Vagina (tissue), 2 donors: ENCODE results near the gene IL19. TPM values are rescaled to one million over a fixed set of nuclear protein-coding genes. Genes with fewer than 3 reads are reported as not detected.

Experiments used
- DNase-seq, 2 donors: peaks; one replicate each; pipeline ENCODE4 v3.0.0-alpha.2; 2017; ENCODE audit errors: extremely low spot score in 2 of 2
- H3K27ac ChIP-seq: fragments of 200-600 bp; sonication (generic); one replicate; pipeline ENCODE4 v1.5.1; 2019
- H3K27me3 ChIP-seq: fragments of 200-600 bp; sonication (generic); one replicate; pipeline ENCODE4 v1.5.1; 2019
- H3K36me3 ChIP-seq, 2 donors: fragments of 200-600 bp; sonication (generic); one replicate each; pipeline ENCODE4 v1.5.1; 2017 to 2019
- H3K4me1 ChIP-seq: fragments of 200-600 bp; sonication (generic); one replicate; pipeline ENCODE4 v1.5.1; 2019
- H3K4me3 ChIP-seq, 2 donors: fragments of 200-600 bp; sonication (generic); 1 replicate in 1 of 2; 2 replicates in 1 of 2; pipeline ENCODE4 v1.5.1; 2016 to 2019
- H3K9me3 ChIP-seq: fragments of 200-600 bp; sonication (generic); one replicate; pipeline ENCODE4 v1.5.1; 2019
- POLR2A ChIP-seq, 2 donors: fragments of 450-650 bp; IDR thresholded peaks; one replicate each; pipeline ENCODE4 v1.6.1; 2017; ENCODE audit warnings: antibody characterized with exemption in 2 of 2, mild to moderate bottlenecking in 2 of 2, moderate library complexity in 2 of 2
- POLR2AphosphoS5 ChIP-seq, 2 donors: sonication (generic); formaldehyde crosslinking; IDR thresholded peaks; one replicate each; pipeline ENCODE4 v1.9.0; 2017; ENCODE audit warnings: antibody characterized with exemption in 2 of 2, mild to moderate bottlenecking in 2 of 2, low read depth in 1 of 2; ENCODE audit not compliant: insufficient read depth in 1 of 2
- intact Hi-C: fragments of 100-400 bp; cut with DNase I; formaldehyde crosslinking; loops from one replicate; pipeline ENCODE4 v1.15.1; 2023
- total RNA-seq: library from RNA; depleted of rRNA; stranded (reverse); fragments of >200 nt; gene quantifications from one replicate; pipeline ENCODE4 v1.2.3, GENCODE V29; 2016
- TF ChIP-seq, protein P1 (sequence below), 3 experiments: fragments of 450-650 bp in 2 of 3; fragments of 200-600 bp in 1 of 3; sonication (generic) in 1 of 3; IDR thresholded peaks; one replicate each; pipeline ENCODE4 v1.5.1; 2017 to 2019; ENCODE audit warnings: antibody characterized with exemption in 3 of 3, mild to moderate bottlenecking in 2 of 3, moderate library complexity in 2 of 3

Gene IL19
- total RNA-seq, 1 donor from 2014 or later: not detected

- TF ChIP-seq, protein P1, sequence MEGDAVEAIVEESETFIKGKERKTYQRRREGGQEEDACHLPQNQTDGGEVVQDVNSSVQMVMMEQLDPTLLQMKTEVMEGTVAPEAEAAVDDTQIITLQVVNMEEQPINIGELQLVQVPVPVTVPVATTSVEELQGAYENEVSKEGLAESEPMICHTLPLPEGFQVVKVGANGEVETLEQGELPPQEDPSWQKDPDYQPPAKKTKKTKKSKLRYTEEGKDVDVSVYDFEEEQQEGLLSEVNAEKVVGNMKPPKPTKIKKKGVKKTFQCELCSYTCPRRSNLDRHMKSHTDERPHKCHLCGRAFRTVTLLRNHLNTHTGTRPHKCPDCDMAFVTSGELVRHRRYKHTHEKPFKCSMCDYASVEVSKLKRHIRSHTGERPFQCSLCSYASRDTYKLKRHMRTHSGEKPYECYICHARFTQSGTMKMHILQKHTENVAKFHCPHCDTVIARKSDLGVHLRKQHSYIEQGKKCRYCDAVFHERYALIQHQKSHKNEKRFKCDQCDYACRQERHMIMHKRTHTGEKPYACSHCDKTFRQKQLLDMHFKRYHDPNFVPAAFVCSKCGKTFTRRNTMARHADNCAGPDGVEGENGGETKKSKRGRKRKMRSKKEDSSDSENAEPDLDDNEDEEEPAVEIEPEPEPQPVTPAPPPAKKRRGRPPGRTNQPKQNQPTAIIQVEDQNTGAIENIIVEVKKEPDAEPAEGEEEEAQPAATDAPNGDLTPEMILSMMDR (IDR thresholded peaks at IDR 0.05): no peak
- TF ChIP-seq POLR2AphosphoS5 (IDR thresholded peaks at IDR 0.05; ENCODE audit: insufficient read depth in 1 of 2, low read depth in 1 of 2) (no peak), POLR2A (IDR thresholded peaks at IDR 0.05) (no peak)
- intact Hi-C loops: no loop called here
Observed at GRCh38 chr1:206854401-206855129, 84.0 kb downstream of the IL19 start.

GRCh38 chr1:206855859-206856258 is 85.3 kb downstream of the IL19 start:
- no peaks in the 10 kb centered on the region for H3K9me3 ChIP-seq
- H3K27ac ChIP-seq: no peak overlapping the region
- H3K36me3 ChIP-seq: no peaks in the 10 kb centered on the region
- no peak overlapping the region for H3K4me3 ChIP-seq
- no peaks in the 10 kb centered on the region for H3K4me1 ChIP-seq
- DNase-seq: no peak
- H3K27me3 ChIP-seq: no peaks in the 10 kb centered on the region
- intact Hi-C loops: no loop called here
- TF ChIP-seq POLR2A (IDR thresholded peaks at IDR 0.05) (no peak), POLR2AphosphoS5 (IDR thresholded peaks at IDR 0.05; ENCODE audit: insufficient read depth in 1 of 2, low read depth in 1 of 2) (no peak)
- TF ChIP-seq, protein P1 (IDR thresholded peaks at IDR 0.05): no peak

More at GRCh38 chr1:206854401-206855129, 84.0 kb downstream of the IL19 start:
- no peaks in the 10 kb centered on the region for H3K4me1 ChIP-seq
- no peak for DNase-seq
- H3K27me3 ChIP-seq: no peaks in the 10 kb centered on the region
- no peaks in the 10 kb centered on the region for H3K36me3 ChIP-seq
- H3K27ac ChIP-seq: no peak overlapping the region
- no peak overlapping the region for H3K4me3 ChIP-seq
- no peaks in the 10 kb centered on the region for H3K9me3 ChIP-seq

GRCh38 chr1:206856674-206857464 is 86.3 kb downstream of the IL19 start:
- TF ChIP-seq, protein P1 (IDR thresholded peaks at IDR 0.05): no peak
- TF ChIP-seq POLR2AphosphoS5 (IDR thresholded peaks at IDR 0.05; ENCODE audit: insufficient read depth in 1 of 2, low read depth in 1 of 2): no peak
- TF ChIP-seq POLR2A (IDR thresholded peaks at IDR 0.05): no peak
- Histone ChIP-seq H3K9me3 (no peaks in the 10 kb centered on the region), H3K4me1 (no peaks in the 10 kb centered on the region), H3K27me3 (no peaks in the 10 kb centered on the region), H3K36me3 (no peaks in the 10 kb centered on the region), H3K27ac (no peak overlapping the region), H3K4me3 (no peak overlapping the region)
- DNase-seq: no peak
- intact Hi-C loops: no loop called here

GRCh38 chr1:206859082-206859521 is 88.5 kb downstream of the IL19 start:
- H3K9me3 ChIP-seq: no peaks in the 10 kb centered on the region
- DNase-seq: no peak
- H3K27ac ChIP-seq: no peak overlapping the region
- H3K36me3 ChIP-seq: no peaks in the 10 kb centered on the region
- intact Hi-C loops: no loop called here
- TF ChIP-seq POLR2AphosphoS5 (IDR thresholded peaks at IDR 0.05; ENCODE audit: insufficient read depth in 1 of 2, low read depth in 1 of 2): no peak
- no peak for TF ChIP-seq POLR2A (IDR thresholded peaks at IDR 0.05)
- TF ChIP-seq, protein P1 (IDR thresholded peaks at IDR 0.05): no peak
- H3K4me1 ChIP-seq: no peaks in the 10 kb centered on the region
- H3K27me3 ChIP-seq: no peaks in the 10 kb centered on the region
- no peak overlapping the region for H3K4me3 ChIP-seq
